Fibroblast of upper back skin (primary cell): ENCODE results near the gene NEK7.
"Not testable (repeated sequence)": the region's sequence is repeated elsewhere in the genome, so short reads cannot be mapped to it uniquely, and the experiment has no call there.

Experiments
- DNase-seq: peaks from one replicate; pipeline ENCODE4 v3.0.0-alpha.2; 2013

NEK7 gene

GRCh38 chr1:198212126-198212525, 55.3 kb downstream of the NEK7 start:
- DNase-seq: no peak

- peak; percentile 77 for DNase-seq
These were observed 55.9 kb downstream of the NEK7 start for GRCh38 chr1:198212675-198213074.

GRCh38 chr1:198214924-198215323, 58.1 kb downstream of the NEK7 start:
- DNase-seq: no peak

DNA sequence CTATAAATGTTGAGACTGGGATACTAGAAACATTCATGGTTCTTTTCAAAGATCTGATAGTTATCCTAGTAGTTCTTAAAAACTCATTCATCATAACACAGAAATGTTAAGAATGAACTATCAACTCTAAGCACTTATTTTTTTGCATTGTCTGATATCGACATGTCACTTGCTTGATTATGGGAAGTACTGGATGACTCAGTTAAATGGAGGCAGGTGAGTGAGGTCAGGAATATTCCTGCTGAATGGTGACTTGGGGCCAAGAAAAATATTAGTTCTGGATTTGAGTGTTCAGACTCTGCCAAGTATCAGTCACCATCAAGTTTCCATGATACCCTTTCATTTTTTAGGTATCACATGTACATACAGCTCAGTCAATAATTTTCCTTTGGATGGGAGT, 63.6 kb downstream of the NEK7 start:
- peak; percentile 87 for DNase-seq

GRCh38 chr1:198227010-198227409, 70.2 kb downstream of the NEK7 start:
- not testable (repeated sequence) for DNase-seq

DNA sequence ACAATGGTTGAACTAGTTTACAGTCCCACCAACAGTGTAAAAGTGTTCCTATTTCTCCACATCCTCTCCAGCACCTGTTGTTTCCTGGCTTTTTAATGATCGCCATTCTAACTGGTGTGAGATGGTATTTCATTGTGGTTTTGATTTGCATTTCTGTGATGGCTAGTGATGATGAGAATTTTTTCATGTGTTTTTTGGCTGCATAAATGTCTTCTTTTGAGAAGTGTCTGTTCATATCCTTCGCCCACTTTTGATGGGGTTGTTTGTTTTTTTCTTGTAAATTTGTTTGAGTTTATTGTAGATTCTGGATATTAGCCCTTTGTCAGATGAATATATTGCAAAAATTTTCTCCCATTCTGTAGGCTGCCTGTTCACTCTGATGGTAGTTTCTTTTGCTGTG, 70.7 kb downstream of the NEK7 start:
- DNase-seq: not testable (repeated sequence)

DNA sequence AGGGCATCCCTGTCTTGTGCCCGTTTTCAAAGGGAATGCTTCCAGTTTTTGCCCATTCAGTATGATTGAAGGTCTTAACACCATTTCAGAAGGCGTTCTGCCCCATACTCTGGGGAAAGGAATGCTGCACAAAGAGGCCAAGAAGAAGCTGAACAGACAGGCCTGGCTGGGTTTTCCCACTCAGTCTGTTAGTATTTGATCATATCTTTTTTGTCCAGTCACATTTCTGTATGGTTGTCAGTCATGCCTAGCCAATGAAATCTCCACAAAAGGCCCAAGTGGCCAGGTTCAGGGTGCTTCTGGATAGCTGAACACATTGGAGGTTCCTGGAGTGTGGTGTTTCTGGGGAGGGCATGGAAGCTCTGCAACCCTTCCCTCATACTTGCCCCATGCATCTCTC, 72.1 kb downstream of the NEK7 start:
- DNase-seq: no peak

DNA sequence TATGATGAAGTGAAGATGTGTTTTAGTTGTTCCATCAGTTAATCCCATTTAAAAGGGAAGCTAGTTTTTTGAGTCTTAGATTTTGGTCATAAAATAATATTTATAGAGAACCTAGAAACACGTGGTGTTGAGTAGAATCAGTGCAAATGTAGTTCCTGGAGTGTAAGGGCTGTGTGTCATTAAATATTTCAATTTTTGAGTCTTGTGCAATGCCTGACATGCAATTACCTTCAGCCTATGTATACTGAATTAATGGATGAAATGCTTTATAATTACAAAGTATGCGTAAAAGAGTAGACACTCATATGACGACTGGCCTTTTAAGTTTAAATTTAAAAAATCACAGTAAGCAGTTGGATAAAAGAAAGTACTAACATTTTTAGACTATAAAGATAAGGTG, 75.0 kb downstream of the NEK7 start:
- DNase-seq: no peak

DNA sequence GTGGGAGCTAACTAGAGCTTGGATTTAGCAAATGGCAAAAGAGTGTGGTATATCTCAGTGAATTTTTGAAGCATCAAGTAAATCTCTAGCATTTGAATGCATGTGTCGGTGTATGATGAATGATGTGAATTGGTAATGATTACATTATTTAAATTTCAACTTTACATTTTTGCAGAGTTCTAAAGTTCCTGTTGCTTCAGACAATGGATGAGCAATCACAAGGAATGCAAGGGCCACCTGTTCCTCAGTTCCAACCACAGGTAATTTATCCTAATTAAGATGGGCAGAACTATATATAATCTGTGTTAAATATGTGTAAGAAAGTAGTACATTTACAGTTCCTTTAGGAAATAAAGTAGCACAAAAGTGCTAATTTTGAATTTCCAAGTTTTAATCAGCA, 75.6 kb downstream of the NEK7 start:
- peak; percentile 21 for DNase-seq

DNA sequence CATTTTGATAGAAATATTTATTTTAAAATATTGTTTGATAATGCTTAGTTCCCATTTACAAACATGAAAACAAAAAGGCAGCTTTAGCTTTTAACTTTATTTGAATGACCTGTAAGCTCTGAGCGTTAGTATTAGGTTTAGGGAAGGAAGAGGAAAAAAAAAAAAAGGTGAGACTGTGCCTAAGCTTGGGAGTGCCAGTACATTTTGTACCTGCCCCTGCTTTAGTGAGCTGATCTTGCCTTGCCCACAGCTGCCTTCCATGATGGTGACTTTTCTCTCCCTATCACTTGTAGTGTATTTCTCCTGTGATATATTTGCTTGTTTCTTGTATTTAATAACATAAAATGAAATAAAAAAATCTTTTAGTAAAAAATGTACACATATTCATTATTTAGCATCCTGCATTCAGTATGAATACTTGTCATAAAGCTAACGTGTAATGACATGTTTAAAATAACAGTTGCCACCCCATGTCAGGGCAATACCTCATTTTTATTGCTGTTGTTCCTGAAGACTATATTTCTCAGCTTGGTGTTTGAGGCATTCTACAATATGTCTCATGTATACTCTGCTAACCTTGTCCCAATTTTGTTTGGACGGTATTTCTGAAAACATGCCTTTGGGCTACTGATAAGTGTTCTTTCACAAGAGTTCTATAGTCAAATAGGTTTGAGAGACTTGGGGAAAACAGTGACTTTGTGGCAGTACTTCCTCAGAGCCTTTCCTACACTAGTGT, 76.3 kb downstream of the NEK7 start:
- no peak for DNase-seq

- DNase-seq: peak; percentile 14
These were observed 77.9 kb downstream of the NEK7 start for GRCh38 chr1:198234520-198235251.

DNA sequence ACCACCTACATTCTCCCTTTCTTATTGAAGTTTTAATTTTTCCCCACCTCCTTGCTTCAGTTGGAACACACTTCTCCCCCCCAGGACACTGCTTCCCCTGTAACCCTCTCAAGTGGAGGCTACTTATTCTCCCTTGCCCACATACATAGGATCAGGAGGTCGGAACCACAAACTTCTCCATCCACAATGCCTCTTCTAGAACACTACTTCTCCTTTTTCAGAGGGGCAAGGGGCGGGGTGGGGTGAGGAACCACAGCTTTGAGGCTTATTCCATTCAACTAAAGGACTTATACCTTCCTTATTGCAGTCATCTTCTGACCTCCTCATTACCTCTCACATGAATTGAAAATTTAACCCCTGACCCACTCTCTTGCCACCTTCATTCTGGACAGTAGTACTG, 81.3 kb downstream of the NEK7 start:
- DNase-seq: no peak

DNA sequence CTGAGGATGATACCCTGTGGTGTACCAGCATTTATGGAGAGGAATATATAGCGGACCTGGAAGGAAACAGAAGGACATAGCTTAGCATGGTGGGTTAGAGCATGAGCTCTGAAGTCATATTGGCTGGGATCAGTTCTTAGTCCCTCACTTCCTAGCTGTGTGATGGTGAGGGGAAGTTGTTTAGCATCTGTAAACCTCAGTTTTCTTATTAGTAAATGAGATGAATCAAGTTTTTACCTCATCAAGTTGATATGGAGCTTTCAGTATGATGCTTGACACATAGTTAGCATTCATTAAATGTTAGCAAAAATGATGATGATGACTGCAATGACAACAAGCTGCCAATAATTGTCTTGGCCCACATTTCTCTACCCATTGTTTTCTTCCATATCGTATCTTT, 84.8 kb downstream of the NEK7 start:
- no peak for DNase-seq

- DNase-seq: no peak
These were observed 88.0 kb downstream of the NEK7 start for GRCh38 chr1:198244772-198245171.

- no peak for DNase-seq
These were observed 88.6 kb downstream of the NEK7 start for GRCh38 chr1:198245379-198245778.

DNA sequence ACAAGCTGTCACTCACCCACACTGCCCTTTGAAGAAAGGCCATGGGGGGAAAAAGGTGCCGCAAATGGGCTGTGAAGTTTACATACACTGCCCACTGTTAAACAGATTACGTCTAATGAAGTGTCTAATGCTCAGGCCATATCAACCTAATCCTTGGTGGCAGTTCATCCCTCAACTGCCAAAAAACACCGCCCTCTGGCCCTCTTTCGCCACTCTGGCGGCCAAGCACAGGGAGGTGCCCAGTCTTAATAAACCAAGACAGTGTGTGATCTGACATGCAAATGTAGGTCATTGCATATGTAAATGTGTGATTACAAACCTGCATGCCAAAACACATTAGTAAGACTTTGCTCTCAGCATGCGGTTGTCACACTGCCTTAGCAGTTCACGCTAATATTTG, 89.5 kb downstream of the NEK7 start:
- DNase-seq: no peak

DNA sequence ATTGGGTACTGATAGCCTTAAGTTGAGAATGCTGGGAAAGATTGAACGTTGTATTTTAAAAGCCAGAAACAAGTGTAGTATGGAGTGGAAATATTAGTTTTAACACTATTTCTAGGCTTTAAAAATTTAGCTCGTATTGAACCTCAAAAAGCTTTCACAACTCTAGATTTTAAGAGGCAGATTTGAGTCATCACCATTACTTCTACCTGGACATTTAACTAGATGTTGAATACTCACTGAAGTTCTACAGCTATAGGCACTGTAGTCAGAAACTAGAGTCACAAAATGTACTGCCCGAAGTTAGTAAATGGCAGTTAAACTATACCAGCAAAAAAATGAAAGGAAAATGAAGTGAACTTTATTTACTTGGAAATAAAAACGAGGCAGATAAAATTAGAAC, 96.5 kb downstream of the NEK7 start:
- no peak for DNase-seq

DNA sequence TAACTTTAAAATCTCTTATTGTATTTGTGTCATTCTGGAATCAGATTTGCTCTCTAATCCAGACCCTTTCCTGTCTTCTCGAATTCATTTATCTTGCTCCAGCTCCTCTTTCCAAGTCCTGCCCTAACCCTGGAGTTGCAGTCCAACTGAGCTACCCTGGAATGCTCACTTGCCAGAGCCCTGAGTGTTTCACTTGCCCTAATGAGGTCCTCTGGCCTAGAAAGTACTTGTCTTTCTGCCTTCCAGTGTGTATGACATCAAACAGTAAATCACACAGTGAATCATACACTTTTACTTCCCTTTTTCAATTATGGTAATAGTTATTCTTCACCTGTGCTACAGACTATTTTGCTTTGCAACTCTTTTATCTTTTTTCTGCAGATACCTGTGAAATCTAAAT, 96.9 kb downstream of the NEK7 start:
- DNase-seq: peak; percentile 68

DNA sequence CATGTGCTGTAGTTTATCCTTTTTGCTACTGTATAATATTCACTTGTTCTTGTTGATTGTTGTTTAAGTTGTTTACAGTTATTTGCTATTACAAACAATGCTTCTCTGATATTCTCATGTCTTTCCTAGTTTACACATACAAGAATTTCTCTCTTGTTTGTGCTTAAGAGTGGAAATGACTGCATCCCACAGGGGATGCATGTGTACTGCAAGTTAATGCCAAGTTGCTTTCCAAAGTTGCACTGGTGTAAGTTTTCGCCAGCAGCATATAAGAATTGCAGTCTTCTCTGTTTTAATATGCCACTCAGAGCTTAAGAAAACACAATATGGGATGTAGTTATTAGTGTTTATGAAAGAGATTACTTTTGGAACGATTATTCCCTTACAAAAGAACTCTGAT, 97.7 kb downstream of the NEK7 start:
- DNase-seq: no peak

DNA sequence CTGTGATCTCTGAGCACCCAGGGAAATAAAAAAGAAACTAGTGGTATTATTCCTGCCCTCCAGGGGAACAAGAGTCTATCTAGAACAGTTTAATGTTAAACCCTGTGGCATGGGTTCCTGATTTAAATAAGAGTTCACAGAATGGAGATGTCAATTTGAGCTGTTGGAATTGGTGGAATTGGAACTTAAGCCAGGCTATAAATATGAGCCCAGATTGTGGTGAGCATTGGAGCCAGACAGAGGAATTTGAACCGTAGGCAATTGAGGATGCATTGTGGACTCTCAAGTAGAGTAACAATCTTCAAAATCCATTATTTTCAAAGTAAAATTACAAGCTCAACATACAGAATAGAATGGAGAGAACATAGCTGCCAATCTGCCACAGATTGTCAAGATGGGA, 98.2 kb downstream of the NEK7 start:
- peak; percentile 43 for DNase-seq

GRCh38 chr1:198255784-198256183, 99.0 kb downstream of the NEK7 start:
- no peak for DNase-seq

- peak; percentile 92 for DNase-seq
These were observed 101.7 kb downstream of the NEK7 start for GRCh38 chr1:198258491-198258890.

DNA sequence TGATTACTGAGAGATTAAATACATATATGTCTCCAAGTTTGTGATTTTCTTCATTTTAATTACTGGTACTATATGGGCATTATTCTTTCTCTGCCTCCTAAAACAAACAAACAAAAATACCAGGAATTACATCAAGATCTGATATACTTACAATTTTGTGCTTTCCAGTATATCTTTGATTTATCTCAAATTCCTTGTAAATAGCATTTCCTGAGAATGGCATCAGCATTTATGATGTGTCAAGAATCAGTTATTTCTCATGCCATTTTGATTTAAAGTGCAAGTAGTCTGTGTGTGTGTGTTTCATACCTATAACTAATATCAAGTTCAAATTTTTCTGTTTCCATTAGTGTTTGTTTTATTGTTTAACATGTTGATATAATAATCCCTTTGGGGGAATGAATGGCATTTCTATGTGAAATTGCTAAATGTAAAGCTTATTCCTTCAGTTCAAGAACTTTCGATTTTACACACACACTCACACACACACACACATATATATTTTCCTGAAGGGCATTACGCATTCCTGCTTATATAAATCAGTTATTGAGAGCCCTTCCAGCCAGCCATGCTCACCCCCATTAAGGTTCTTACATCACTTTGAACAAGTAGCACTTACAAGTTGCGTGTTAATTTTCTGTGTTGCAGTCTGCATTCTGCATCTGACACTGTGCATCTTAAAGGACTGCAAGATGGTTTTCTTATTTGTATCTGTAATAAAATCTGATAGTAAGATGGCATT, 102.7 kb downstream of the NEK7 start:
- DNase-seq: peak; percentile 51

GRCh38 chr1:198261886-198262285, 105.1 kb downstream of the NEK7 start:
- DNase-seq: no peak
